SIG-M5 (cell line): ENCODE results near the gene SCAMP4.

Experiments used
- DNase-seq: peaks from one replicate; lab custom pipeline; 2025; lab: John Stamatoyannopoulos, UW

Gene SCAMP4

DNA sequence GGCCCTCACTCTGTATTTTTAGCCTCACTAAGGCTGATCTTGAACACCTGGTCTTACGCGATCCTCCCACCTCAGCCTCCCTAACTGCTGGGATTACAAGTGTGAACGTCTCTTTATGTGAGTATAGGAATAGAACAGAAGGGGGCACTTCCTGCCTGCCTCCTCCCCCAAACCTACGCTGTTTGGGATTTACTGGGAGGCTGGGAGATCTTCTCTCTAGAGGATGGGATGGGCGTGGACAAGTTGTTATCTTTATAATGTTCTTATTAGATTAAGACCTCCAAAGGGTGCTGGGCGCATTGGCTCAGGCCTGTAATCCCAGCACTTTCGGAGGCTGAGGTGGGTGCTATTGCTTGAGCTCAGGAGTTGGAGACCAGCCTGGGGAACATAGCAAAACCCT lies 32.9 kb downstream of the SCAMP4 start:
- DNase-seq, result no peak

DNA sequence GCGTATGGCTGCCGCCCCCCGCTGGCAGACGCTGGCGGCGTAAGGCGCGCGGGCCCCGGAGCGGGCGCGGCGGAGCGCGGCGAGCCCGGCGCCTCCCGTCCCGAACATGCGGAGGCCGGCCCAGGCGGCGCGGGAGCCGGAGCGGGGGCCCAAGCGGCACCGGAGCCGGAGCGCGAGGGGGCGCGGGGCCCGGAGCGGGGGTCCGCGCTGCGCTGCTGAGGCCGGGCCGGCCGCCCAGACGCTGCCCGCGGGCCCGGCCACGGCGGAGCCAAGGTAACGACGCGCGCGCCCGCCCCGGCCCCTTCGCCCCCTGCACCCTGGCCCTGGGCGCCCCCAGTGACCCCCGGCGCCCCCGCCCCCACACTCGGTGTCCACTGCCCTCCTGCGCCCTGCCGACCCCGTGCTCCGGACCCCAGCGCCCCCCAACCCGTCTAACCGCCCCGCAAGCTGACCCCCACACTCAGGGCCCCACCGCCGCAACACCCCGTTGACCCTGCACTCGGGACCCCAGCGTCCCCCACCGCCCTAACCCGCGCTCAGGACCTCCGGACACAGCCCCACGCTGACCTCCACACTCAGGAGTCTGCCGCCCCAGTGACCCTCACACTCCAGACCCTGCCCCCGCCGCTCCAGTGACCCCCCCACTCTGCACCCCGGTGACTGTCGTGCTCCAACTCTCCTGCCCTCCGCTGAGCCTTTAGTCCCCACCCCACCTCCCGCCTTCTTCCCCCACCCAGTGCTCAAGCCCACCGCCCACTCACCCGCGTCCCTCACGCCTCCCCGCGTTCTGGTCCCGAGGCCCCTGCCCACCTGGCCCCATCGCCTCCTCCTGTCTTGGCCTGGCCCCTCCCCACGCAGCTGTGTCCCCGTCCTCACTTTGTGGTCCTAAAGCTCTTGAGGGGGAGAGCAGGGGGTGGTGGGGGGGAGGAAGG lies 36.2 kb downstream of the SCAMP4 start, which contains the start of gene CSNK1G2:
TSS of gene CSNK1G2 (plus strand) at position 27 of the 932 bp plus-strand sequence. CDS start 28,601 bp downstream, outside the sequence.
- no peak for DNase-seq

DNA sequence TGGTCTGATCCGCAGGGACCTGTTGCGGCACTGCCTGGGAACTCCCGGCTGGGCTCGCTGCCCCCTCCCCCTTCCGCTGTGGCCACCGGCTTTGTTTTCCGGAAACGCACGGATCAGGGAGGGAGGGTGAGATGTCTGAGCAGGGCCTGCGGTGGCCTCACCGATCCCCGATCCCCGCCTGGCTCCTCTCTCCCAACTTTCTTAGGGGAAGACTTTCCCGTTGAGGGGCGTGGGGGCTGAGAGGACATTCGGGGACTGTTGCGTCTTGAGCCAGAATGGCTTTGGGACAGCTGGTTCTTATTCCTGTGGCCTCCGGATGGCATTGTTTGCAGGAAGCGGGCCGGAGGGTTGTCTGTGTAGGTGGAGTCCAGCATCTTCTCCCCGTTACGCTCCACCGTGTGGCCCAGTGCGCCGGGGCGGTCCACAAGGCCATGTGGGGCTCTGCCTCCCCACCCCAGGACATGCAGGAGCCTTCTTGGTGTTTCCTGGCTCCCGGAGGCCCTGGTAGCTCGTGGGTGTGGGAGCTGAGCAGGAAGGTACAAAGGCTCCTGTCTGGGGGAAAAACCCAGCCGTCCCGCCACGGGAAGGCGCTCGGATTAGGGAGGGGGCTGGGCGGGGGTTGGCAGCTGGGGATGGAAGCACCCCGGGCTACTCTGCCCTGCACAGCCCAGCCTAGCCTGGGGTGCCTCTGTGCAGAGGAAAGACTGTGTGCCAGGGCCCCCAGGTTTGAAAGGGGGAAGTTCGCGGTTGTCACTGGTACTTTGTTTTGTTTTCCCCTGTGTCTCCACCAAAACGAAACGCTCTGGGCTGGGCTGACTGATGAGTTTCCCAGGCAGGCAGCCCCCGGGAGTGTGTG lies 37.1 kb downstream of the SCAMP4 start:
- DNase-seq, result no peak

DNA sequence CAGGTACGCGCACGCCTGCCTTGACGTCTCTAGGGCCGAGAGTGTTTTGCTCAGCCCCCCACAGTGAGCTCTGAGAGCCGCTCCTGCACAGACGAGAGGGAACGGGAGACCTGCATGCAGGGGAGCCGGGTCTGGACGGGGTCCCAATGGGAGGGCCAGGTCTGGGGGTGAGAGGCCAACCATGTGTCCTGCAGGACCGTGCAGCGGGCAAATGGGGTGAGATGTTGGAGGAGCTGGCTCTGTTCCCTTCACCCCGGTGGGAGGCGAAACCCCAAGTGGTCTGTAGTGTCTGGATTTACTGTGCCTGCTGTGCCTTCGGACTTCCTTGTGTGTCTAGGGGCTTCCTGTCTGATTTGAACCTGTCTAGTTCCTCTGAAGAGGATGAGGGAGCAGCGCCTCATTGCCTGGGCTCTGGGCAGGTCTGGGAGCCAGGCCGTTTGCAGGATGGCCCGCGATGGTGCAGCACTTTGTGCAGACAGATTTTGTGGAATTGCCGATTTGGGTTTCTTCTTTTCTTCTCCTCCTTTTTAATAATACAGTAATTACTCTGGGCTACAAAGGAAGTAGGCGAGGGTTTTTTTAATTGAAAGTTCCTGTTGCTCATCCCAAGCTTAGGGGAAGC lies 37.8 kb downstream of the SCAMP4 start:
- no peak for DNase-seq

DNA sequence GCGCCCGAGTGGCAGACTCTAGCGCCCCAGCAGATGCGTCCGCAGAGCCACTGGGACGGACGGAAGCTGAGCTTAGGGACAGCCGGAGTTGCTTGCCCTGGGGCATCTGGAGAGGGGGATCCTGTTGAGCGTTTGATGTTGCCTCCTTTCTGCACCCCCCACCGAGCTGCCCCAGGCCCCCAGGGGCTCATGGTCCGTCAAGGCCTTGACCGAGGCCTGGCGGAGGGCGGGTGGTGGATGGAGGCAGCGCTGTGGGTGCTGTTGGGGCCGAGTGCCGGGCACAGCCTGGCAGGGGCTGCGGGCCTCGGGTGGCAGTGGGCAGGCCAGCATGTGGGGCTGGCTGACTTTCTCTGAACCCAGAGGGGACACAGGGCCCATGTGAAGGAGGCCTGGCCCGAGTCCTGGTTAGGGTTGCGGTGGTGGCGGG lies 38.5 kb downstream of the SCAMP4 start:
- DNase-seq, result no peak

DNA sequence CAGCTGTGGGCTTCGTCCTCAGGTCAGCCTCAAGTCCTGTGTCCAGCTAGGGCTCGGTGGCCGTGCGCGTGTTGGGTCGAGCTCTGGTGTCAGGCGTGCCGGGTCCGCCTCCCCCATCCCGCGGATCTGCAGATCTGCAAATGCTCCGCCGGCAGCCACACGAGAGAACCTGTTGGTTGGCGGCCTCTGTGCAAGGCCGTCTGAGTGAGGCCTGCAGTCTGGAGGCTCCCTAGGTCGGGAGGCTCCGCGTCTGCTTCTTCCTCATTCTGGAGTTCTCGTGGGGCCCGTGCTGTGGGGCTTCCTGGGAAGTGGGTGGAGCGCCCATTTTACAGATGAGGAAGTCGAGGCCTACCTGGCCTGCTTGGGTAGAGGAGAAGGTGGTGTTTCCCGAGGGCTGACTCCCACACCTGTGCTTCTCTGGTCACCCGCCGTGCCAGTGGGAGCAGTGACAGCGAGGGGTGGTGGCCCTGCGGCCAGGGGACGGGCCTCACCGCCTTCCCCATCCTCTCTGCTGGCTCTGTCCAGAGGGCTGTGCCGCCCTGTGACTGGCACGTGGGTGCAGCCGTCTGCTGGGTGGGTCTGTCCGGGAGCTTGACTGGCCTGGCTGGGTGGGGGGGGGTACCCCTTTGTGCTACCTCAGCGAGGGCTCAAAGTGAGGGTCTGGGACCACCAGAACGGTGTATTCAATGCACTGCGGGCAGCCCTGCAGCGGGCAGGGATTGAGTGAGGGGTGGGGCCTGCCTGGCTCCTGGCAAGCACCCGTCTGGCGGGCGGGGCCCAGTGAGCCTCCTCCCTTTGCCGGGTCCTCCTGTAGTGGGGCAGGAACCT lies 39.1 kb downstream of the SCAMP4 start:
- DNase-seq, result no peak

DNA sequence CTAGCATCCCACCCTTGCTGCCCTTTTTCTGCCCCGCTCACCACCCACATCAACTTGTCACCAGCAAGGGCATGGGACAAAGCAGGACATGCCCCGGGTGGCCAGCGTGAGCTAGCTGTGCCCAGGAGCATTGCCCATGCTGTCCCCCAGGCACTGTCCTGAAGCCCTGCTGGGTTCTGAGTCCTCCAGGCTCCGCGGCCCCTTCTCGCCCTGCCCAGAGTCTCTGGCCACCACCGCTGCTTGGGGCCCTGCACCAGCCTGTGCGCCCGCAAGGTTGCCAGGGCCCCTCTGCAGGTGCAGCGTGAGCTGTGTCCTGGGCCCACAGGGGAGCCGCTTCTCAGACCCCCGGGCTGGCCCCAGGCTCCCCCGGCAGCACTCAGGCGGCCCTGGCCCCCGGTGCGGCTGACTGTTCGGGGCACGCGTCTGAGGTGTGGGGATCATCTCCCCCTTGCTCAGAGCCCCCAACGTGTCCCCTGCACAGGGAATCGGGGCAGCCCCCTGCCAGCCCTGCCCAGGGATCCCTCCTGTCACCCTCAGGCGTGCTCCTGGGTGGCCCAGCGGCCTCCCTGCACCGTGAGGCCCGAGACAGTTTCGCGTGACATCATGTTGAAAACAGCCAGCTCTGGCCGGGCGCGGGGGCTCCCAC lies 39.8 kb downstream of the SCAMP4 start:
- DNase-seq, result no peak

DNA sequence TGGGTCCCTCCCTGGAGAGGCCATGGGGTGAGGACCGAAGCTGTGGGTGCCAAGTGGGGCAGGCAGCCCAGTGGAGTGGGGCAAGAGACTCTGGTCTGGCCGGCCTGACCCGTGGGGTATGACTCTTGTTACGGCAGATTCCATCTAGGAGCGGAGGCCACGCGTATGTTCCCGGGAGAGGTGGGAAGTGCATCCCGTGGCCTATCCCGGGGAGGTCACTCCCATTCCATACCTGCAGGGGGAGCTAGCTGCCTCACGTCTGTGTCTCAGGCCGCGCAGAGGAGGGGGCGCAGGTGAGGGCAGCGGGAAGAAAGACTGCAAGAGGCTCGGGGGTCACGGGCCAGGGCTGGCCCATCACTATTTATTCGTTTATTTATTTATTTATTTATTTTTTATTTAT lies 40.7 kb downstream of the SCAMP4 start:
- DNase-seq, result no peak

DNA sequence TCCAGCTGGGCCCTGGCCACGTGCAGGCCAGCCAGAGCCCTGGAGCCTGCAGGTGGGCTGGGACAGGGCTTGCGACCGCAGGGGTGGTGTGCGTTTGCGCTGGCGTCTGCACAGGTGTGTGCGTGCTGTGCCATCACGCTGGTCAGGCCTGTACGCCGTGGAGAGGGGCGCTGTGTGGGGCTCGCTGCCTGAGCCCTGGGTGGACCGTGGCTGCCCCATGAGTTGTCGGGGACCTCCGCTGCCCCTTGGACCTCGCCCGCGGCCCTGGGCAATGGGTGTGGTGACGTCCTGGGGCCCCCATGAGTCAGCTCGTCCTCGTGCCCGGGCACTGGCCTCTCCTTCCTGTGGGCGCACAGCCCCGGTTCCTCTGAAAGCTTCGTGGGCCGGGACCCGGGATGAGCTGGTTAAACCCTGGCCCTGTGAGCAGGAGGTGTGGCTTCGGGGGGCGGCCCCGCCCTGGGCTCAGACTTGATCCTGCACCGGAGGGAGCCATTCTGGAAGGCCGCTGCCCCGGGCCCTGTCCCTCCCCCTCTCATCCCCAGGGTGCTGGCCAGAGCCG lies 42.5 kb downstream of the SCAMP4 start:
- DNase-seq, result no peak

DNA sequence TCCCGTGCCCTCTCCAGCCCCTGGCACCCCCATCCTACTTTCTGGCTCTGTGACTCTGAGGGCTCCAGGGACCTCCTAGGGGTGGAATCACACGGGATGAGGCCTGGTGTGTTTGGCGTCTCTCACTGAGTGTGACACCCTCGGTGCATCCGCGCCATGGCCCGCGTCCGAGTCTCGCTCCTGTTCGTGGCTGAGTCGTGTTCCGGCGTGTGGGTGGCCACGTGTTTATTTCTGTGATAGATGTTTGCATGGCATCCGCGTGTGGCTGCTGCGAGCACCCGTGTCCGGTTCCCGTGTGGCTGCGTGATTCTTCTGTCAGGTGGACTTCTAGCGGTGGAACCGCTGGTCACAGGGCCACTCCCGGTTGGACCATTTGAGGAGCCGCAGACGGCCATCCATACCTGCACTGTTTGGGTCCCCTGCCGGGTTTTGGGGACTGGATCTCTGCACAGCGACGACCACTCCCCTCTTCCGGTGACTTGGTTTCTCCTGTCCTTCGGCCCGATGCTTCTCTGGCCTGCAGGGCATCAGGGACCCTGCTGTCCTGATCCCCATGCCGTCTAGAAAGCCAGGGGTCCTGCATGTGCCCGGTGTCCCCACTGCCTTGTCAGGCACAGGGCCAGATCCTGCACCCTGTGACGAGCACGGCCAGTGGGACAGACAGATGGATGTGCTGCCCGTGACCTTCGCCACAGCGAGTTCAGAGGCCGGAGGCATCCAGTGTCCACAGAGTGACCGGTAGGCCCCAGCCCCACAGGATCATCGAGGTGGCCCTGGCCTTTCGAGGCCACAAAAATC lies 44.3 kb downstream of the SCAMP4 start:
- DNase-seq, result no peak

DNA sequence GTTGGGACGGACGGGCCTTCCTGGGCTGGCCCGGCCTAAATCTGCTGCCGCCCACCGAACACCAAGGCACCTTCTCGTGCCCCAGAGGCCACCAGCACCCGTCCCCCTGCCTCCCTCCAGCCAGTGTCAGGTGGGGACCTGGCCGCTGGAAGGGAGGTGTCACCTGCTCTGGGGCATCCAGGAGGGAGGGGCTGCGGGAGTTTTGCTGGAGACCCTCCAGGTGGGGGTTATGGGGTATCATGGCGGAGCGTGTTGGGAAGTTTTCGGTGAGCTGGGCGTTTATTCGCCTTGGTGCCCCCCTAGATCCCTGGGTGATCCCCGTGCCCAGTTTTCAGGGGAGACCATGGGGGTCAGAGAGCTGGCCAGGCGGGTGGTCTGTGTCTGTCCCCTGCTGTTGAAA lies 45.4 kb downstream of the SCAMP4 start:
- DNase-seq, result no peak

DNA sequence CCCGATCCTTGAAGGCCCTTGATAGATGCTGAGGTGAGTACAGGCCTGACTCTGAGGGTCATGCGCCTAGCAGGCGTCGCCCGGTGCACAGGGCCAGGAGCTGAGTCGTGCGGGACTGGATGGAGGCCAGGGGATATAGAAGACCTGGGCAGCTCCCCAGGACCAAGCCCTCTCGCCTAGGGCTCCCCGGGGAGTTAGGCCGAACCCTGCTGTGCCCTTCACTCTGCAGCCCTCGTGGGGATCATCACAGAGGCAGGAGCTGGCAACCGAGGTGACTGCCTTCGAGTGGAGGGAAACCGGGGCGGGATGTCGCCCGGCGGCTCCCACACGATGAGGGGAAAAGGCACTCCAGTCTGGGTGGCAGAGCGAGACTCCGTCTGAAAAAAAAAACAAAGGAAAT lies 47.4 kb downstream of the SCAMP4 start:
- no peak for DNase-seq

DNA sequence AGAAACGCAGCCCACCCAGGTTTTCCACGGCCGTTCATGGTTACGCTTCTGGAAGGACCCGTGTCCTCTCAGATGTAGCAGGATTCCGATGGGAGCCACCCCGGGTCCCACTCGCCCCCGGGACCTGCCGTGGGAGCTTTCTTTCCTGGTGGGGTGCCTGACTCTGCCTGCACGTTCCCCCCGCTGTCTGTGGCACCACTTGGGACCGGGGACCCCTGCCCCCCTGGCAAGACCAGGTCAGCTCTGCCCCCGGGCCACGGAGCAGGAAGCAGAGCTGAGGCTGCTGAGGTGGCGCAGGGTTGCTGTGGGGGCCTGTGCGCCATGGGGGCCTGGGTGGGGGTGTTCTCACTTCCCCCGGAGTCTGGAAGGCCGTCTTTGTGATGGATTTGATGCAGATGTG lies 47.8 kb downstream of the SCAMP4 start:
- no peak for DNase-seq

DNA sequence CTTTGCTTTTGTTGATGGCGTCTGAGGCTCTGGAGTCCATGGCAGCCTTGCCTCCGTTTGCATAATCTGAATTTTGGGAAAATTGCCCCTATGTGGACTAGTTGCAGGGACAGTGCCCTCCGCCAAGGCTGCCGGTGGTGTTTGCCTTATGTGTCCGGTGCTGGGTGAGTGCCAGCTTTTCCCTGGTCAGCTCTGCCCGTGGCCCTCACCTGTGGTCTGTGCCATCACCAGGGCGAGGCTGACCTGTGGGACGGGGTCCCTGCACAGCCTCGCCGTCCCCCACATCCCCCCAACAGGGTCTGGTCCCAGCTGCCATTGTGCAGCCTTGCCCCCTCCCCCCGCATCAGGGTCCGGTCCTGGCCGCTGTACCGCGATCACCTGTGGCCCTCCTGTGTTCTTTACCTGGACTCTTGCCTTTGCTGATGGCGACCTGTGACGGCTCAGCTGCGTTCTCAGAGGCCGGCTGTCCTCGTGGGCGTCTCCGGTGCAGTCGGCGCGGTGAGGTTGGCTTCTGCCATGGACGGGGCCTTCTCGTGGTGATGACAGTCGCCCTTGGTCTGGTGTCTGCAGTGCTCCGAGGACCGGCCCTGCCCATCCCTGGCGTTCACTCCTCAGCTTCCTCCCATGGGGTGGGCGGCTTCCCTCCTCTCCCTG lies 48.4 kb downstream of the SCAMP4 start:
- DNase-seq, result no peak

DNA sequence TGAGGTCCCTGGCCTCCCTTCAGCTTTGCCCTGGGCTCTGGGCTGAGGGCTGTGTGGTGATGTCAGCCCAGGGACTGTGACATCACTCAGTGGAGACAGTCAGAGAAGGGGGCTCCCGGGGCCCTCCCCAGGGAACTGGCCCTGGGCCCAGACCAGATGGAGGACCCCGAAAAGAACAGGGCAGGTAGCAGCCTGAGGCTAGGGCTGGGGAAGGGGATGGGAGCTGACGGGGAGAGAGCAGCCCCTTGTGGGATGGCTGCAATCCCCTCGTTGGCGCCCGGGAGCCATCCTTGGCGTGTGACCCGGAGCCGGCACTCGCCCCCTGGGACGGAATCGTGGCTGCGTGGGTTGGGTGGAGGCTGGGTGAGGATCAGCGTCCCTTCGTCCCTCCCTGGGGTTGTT lies 49.3 kb downstream of the SCAMP4 start:
- no peak for DNase-seq

DNA sequence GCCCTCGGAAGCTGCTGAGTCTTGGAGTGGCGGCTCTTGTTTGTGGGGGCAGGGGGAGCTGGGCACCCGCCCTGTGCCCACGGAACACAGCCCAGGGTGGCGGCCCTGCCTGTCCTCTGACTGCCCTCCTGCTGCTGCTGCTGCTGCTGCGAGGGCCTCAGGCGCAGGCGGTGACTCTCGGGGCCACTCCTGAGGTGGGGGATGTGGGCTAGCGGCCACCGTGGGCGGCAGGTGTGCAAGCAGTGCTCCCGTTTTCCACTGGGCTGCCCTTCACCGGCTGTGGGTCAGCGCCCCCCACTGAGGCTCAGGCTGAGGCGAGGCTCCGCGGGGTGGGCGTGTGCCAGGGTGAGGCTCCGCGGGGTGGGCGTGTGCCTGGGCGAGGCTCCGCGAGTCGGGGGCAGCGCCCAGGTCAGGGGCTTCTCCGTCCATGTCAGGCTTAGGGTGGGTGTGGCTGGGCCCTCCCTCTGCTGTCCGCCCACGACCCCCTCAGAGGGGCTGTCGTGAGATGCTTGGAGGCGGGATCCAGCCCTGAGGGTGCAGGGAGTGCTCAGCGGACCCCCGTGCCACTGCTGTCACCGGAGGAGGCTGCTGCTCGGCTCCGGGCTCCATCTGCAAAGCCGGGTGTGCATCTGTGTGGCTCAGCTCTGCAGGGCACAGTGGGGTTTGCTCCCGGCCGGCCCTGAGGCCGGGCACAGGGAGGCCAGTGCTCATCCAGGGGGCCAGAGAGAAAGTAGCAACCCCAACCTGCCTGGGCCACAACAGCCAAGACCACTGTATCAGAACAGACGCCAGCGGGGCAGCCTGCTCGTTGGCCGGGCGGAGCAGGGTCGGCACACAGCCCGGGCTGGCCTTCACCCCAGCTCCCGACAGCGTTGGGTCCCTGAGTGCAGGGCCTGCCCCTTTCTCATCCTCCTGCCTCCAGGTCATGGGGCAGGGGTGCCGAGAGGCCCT lies 50.2 kb downstream of the SCAMP4 start:
- no peak for DNase-seq

DNA sequence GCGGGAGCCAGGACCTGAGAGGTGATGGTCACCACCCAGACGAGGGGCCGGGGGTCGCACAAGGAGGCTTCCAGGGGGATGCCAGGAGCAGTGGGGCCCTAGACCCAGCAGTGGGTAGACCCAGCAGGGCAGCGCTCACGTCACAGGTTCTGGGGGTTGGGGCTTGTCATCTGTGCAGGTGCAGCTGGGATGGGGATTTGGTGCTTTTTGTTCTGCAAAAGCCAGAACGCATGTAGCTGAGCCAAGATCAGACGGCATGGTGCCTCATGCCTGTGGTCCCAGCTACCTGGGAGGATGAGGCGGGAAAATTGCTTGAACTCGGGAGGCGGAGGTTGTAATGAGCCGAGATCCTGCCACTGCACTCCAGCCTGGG lies 50.9 kb downstream of the SCAMP4 start:
- DNase-seq, result no peak

DNA sequence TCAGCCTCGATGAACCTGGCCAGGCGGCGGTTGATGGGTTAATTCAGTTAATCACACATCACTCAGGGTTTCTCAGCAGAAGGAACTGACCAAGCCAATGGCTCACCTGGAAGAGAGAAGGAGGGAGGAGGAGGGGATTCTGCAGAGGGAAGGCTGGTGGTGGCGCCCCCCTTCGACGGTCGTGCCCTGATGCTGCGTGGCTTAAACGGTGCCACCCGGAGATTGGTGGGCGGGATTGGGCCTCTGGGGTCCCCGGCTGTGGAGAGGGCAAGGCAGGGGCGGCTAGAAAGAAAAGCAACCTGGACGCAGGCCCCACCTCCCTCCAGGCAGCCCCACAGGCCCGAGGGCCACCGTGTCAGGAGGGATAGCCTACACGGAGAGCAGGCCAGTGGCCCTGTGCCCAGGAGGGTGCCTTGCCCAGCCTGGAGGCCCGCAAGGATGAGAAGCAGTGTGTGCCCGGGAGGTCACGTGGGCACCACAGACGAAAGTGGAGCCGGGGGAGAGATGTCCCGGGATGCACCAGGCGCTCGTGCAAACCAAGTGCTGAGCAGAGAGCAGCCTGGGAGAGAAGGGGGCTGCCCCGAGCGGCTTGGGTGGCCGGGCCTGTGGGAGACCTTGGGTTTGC lies 51.8 kb downstream of the SCAMP4 start:
- no peak for DNase-seq
